Umbilical cord (tissue), 2 donors: Measurements from ENCODE around the gene KAT8. TPM values are rescaled to one million over a fixed set of nuclear protein-coding genes. Genes with fewer than 3 reads are reported as not detected.
"Not testable (repeated sequence)": the region's sequence is repeated elsewhere in the genome, so short reads cannot be mapped to it uniquely, and the experiment has no call there.

Source experiments
- DNase-seq: peaks from one replicate; pipeline ENCODE4 v3.0.0-alpha.2; 2015; ENCODE audit warnings: low spot score
- total RNA-seq: library from RNA; depleted of rRNA; stranded (reverse); fragments of >200 nt; gene quantifications from one replicate; pipeline ENCODE4 v1.2.3, GENCODE V29; 2014; ENCODE audit warnings: low replicate concordance; ENCODE audit not compliant: insufficient read depth

KAT8 gene
- total RNA-seq, 1 donor from 2014 or later: 32.5 TPM

- no peak for DNase-seq
These were observed 14.0 kb downstream of the KAT8 start for GRCh38 chr16:31131416-31131815.

GRCh38 chr16:31131841-31132271 is 14.4 kb downstream of the KAT8 start:
- no peak for DNase-seq

GRCh38 chr16:31132303-31132979 is 15.0 kb downstream of the KAT8 start:
- no peak for DNase-seq

GRCh38 chr16:31133046-31133501 is 15.6 kb downstream of the KAT8 start:
- DNase-seq: no peak

- no peak for DNase-seq
These were observed 16.7 kb downstream of the KAT8 start for GRCh38 chr16:31134091-31134571.

- DNase-seq: no peak
These were observed 17.4 kb downstream of the KAT8 start for GRCh38 chr16:31134625-31135534.

GRCh38 chr16:31135535-31136286 is 18.2 kb downstream of the KAT8 start, which contains the start of gene PRSS8:
Gene PRSS8 (minus strand): TSS chr16:31135727. CDS start chr16:31135498, 229 bp downstream.
- DNase-seq: no peak

GRCh38 chr16:31136287-31136662 is 18.8 kb downstream of the KAT8 start:
- no peak for DNase-seq

- not testable (repeated sequence) for DNase-seq
These were observed 19.5 kb downstream of the KAT8 start for GRCh38 chr16:31136822-31137499.

GRCh38 chr16:31138621-31139578 is 21.4 kb downstream of the KAT8 start:
- DNase-seq: peak; percentile 61

- not testable (repeated sequence) for DNase-seq
These were observed 23.6 kb downstream of the KAT8 start for GRCh38 chr16:31141071-31141469.

- DNase-seq: no peak
These were observed 24.1 kb downstream of the KAT8 start for GRCh38 chr16:31141489-31142108.

GRCh38 chr16:31142109-31143010 is 24.9 kb downstream of the KAT8 start:
- DNase-seq: peak; percentile 100

GRCh38 chr16:31143011-31143693 is 25.7 kb downstream of the KAT8 start:
- no peak for DNase-seq

GRCh38 chr16:31143694-31144148 is 26.3 kb downstream of the KAT8 start:
- DNase-seq: no peak

- DNase-seq: not testable (repeated sequence)
These were observed 27.0 kb downstream of the KAT8 start for GRCh38 chr16:31144418-31144817.

GRCh38 chr16:31145398-31145990 is 28.0 kb downstream of the KAT8 start:
- DNase-seq: no peak
